GM20000 (cell line): ENCODE measurements around the gene RBMS3.

ENCODE experiments used
- DNase-seq: peaks from one replicate; pipeline ENCODE4 v3.0.0; 2012; ENCODE audit warnings: low spot score
- CTCF ChIP-seq: IDR thresholded peaks from 2 replicates; pipeline ENCODE4 v1.5.1; 2012; ENCODE audit warnings: mild to moderate bottlenecking, control low read depth; ENCODE audit errors: extremely low read depth, missing control alignments

The RBMS3 gene

DNA sequence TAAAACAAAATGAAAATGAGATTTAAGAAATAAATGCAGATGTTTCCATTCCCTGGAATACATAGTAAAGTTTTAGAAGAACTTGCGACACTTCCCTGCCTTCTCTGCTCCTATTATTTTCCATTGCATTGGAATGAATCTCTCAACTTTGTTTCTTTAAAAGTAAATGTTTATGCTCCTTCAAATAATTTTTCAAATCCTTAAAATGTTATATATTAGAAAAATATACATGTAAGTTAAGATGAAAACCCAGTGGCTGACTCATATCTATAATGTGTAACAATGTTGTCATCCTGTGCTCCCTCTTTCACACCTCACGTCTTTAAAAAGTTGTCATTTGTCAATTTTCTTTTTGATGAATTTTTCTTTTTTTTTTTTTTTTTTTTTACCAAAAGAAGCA, 3.6 kb downstream of the RBMS3 start:
- no peak for TF ChIP-seq CTCF
- DNase-seq = no peak

GRCh38 chr3:29285471-29286071, 4.7 kb downstream of the RBMS3 start:
- no peak for TF ChIP-seq CTCF
- DNase-seq = no peak

DNA sequence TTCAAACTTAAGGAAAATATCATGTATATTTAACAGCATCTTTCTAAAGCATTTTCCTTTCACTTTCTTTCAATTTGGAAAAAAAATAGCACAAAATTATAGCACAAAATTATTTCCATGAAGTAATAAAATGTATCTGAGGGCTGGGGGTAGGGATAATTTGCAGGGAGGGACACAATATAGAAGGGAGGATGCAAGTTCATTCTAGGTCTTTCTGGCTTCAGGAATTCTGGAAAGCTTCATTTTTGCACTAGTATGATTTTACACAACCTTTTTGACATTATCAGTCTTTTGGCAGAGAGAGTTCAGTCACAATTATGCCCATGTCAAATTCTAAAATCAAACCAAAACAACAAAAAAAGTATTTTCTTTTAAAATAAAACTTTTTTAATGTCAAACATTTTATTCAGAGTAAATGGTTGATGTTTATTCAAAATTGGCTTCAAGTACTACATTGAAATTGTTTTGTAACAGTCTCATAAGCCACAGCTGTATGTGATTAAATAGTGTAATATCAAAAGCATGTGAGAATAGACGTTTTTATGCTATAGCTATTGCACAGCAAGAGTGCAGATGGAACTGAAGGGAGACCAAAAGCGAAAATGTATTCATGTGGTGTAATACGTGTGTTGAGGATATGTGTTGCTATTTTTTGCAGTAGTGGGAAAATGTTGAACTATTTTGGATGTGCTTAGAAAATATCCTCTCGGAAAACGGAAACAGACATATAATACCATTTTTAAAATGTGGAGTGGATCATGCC, 5.8 kb downstream of the RBMS3 start:
- no peak for TF ChIP-seq CTCF
- DNase-seq = no peak

GRCh38 chr3:29290596-29290995, 9.7 kb downstream of the RBMS3 start:
- no peak for DNase-seq
- no peak for TF ChIP-seq CTCF

DNA sequence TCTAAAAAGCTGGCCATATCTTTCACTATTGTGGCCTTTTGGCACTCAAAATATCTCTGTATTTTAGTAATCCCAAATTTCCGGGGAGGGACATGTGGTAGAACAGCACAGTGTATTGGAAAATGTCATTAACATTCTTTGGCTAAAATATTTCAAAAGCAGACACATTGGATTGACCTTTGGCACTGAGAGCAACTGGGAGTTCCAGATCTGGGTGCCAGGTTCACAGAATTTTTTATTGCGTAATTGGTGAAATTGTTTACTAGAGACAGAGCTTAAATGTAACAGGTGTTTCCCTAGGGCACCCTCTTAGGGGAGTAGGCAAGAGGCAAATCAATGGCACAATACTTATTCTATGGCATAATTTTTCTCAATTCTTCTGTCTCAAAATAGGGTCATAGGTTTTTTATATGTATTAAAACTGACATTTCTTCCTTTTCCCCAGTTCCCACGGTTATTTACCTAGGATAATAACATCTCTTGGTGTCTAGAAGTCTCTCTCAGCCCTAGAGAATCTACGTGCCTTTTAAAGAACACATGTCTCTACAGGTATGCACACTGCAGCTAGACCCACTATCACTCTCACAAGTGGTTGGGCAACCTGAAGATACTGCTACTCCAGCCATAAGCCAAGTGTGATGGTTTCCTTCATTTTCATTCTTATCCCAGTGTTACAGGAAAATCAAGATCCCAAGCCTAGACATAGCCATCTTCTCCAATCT, 10.6 kb downstream of the RBMS3 start:
- no peak for TF ChIP-seq CTCF
- no peak for DNase-seq

- no peak for TF ChIP-seq CTCF
- DNase-seq = no peak
Measured at GRCh38 chr3:29291982-29292363, 11.1 kb downstream of the RBMS3 start.

DNA sequence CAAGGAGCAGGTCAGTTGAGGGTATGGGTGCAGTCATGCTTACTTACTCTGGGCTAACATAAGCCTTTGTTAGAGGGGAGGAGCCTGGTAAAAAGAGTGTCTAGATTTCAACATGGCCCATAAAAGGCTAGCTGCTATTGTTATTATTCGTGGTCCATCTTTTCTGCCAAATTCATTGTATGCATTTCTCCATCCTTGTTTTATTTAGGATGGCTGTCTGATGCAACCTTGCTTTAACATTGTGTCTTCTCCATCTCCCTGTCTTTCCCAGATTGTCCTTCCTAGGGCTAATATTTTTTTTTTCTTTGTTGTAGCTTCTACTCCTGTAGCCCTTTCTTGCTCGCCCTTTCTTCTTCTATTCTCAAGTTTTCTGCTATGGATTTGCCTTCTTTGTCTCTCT, 12.6 kb downstream of the RBMS3 start:
- no peak for DNase-seq
- TF ChIP-seq CTCF = no peak
